HS-5 (cell line): ENCODE results near the gene DPF3.

ENCODE experiments used
- DNase-seq: peaks from one replicate; pipeline ENCODE4 v3.0.0-alpha.2; 2012; ENCODE audit warnings: low read depth

Gene DPF3

DNA sequence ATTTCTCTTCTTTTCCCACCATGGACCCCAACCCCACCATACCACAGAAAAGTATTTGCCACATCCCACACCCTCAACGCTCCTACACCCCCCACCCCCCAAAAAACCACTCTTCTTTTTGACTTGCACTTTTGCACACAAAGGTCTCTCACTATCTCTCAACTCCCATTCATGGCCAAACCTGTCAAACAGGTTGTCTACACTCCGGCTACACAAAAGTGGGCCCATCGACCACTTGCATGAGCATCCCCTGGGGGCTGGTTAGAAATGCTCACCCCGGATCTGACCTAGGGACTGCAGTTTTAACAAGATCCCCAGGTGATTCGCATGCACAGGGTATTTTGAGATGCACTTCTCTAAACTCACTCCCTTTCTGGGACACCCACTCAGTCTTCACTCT, 248.2 kb downstream of the DPF3 start:
- DNase-seq, result no peak

GRCh38 chr14:72644758-72645489, 249.0 kb downstream of the DPF3 start:
- no peak for DNase-seq

DNA sequence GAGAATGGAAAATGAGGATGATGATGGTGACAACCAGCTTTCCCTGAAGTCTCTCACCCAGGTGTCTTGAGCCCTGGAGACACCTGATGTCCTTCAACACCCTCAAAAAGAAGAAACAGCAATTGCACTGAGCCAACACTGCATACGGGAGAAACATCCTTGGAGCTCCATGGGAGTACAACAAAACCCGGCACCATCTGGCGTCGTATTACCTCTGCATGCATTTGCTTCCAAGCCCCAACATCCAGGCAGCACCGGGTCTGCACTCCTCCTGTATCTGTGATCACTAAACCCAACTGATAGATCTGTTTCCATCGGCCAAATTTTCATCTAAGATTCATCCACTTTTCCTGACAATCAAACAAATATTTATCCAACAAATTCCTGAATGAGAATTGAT, 249.9 kb downstream of the DPF3 start:
- DNase-seq, result no peak

GRCh38 chr14:72643317-72643801, 250.5 kb downstream of the DPF3 start:
- peak; percentile 93 for DNase-seq

- no peak for DNase-seq
These were observed 252.9 kb downstream of the DPF3 start for GRCh38 chr14:72640911-72641485.

- peak; percentile 95 for DNase-seq
These were observed 255.9 kb downstream of the DPF3 start for GRCh38 chr14:72638021-72638420.

DNA sequence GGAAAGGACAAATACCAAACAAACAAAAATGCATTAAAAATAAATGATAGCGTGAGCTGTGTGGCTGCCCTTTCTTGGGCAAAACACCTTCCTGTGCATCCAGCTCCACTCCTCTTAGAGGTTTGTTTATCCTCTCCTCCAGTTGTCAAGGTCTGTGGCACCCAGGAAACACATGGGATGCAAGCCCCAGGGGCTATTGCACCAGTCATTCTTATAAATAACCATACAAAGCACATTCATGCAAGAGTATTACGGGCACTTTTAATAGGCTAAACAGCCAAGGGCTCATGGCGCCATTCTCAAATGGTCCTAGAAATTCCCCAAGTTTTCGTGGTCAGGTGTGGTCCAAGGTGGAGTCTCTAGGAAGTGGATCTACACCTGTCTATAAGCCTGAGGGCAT, 257.0 kb downstream of the DPF3 start:
- no peak for DNase-seq

- DNase-seq, result peak; percentile 58
These were observed 257.8 kb downstream of the DPF3 start for GRCh38 chr14:72636094-72636493.

DNA sequence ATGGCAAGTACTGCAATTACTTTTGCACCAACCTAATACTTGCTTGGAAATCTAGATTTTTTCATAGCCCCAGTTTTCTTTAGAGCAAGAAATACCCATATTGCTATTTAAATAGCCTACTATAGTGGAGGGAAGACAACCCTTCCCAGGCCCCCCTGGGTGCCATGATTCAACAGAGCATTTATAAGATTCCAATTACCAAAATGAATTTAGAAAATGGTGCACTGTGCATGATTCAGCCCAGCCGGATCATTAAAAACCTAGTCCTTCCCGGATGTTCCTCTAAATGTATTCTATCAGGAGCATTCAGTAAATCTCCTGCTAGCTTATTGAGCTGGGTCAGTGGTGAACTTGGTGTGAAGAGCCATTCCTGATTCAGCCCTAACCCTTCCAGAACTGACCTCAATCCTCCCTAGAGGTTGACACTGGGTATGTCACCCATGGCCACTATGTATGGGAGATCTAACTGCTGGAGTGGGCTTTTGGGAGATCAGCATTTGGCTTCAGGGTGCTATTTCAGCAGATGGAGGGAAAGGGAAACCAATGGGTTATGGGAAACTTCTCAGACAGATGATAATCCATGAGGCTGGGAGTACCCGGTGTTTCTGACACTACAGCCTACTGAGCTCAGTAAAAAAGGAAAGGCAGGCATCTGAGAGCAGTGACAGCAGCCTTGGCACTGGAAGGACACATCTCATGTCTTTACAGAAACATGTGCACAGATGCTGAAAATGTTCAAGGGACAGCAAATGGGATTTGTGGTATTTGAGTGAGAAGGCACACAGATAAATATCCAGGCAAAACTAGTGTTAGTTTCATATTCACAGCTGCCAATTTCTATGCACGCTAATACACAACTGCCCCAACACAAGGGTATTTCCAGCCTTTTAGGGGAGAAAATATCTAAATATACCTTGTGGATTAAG, 258.9 kb downstream of the DPF3 start:
- DNase-seq, result no peak

DNA sequence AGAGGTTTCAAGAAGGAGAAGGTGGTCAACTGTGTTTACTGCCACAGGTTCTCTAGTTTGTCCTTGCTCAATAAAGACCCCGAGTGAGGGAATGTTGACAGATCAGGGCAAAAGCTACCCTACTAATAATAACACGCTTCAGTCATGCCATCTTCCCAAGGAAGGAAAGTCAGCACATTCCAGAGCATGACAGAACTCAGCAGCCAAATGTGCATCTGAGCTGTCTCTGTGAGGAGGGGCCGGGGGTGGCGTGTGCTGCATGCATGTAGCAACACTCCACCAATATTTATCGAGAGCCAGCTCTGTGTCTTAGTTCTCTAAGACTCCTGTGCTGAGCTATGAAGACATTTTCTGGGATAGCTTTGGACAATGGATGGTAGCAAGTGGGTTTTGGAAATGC, 260.4 kb downstream of the DPF3 start:
- DNase-seq, result no peak

- no peak for DNase-seq
These were observed 261.2 kb downstream of the DPF3 start for GRCh38 chr14:72632727-72633126.

- DNase-seq, result no peak
These were observed 262.5 kb downstream of the DPF3 start for GRCh38 chr14:72631401-72631800.

DNA sequence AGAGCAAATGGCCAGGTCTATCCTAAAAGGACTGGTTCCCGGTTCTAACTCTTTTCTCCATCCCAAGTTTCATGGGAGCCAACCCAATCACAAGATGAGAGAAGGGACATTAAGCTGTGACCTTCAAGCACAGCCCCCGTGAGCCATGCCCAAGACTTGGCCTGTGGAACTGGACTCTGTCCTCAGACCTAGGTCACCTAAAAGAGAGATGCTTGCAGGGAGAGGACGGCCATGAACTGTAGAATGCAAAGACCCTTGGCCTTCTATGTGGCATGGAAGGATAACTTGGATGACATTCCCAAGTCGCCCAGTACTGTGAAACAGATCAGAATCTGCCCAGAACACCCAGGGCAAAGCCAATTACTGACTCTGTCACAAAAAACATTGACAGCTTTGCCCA, 263.5 kb downstream of the DPF3 start:
- DNase-seq, result no peak

DNA sequence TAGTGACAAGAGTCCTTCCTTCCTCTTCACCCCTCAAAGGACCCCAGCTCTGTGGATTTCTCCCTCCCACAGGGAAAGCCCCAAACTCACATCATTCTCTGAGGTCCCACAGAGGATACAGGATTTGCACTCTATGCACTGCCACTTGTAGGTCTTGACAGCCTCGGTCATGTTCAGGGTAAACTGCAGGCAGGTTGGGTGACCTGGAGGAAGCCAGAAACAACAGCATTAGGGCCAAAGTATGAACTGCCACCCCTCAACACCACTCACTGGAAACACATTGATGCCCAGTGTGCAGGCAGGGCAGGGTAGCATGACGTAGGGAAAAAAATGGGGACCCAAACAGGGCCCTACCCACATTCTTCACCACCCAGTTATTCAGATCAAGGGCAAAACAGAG, 264.4 kb downstream of the DPF3 start:
- no peak for DNase-seq

DNA sequence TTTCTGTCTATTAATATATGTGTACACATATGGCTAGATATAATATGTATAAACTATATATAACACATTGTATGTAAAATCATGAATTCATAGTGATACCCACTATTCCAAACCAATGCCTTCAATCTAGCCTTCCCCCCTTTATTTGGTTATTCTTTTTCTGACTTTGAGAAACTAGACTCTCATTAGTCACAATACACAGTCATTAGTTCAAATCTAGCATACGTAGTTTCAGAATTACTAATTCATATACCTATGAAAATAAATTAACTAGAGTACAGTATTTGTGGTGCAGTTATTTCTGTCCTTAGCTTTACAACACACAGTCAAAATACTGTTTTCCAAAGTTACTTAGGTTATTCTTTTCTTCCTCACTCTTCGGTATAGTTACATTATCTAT, 268.2 kb downstream of the DPF3 start:
- no peak for DNase-seq

- no peak for DNase-seq
These were observed 272.4 kb downstream of the DPF3 start for GRCh38 chr14:72621387-72622065.

- DNase-seq, result no peak
These were observed 274.0 kb downstream of the DPF3 start for GRCh38 chr14:72619881-72620280.

DNA sequence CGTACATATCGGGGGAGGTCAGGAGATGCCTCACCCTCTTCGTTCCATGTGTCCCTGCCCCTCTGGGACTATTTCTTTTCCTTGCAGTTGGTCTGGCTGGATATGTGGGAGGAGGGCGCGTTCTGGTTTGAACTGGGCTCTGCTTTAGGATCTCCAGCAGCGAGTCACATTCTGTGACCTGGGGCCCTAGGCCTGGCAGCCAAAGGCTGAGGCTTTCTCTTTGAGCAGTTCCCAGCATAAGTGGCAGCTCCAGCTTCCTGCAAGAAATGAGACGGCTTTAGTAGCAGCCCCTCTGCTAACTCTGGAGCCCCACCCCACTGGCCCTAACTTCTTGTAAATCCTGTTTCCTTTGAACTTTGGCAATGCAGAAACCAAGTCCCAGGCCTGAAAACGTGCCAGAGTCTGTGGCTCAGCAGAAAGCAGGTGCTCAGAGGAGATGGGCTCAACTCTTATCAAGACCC, 274.8 kb downstream of the DPF3 start:
- no peak for DNase-seq

DNA sequence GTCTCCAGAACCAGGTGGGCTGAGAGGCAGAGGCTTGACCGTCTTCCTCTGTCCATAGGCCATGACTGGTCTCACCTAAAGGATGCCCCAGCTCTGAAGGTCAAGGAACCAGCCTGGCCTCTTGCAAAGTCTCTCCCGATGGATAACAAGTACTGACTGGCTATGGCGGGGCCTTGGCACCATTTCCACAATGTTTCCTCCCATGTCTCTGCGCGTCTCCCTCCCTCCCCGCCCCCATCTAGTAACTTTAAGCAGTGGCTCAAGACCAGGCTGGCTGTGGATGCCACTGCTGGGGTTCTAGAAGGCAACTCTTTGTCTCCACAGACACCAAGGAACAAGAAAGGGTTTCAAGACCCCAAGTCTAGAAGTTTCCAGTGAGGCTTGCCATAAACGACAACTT, 275.5 kb downstream of the DPF3 start:
- DNase-seq, result no peak

GRCh38 chr14:72617391-72618031, 276.4 kb downstream of the DPF3 start:
- no peak for DNase-seq

DNA sequence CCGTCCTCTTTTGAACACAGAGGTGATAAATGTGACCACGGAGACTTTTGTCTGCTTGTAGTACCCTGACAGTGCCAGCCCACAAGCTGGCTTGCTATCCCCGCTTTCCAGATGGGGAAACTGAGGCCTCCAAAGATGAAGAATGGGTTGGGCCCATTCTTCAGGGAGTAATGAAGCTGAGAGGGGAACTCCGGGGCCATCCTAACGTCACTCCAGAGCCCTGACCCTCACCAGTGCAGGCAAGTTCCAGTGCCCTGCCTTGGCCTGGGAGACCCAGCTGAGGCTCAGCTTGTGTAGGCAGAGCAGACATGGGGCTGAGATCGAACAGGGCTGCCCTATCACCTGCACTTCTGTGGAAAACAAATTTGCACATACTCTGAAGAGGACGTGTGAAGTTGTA, 277.1 kb downstream of the DPF3 start:
- DNase-seq, result no peak

DNA sequence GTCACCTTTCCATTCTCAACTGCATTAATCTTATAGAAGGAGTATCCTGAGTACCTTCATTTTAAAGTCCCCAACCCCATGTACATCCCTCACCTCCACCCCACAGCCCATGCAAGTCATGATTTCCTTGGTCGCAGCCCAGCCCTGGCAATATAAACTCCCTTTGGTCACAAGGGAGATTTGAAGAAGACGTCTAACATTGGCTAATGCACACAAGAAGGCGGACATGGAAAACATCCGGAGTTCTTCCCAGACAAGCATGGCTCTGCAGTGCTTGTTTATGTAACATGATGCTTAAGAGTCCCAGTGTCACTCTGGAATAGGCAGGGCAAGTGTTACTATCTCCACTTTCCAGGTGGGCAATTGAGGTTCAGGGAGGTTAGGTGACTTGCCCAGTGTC, 277.6 kb downstream of the DPF3 start:
- DNase-seq, result no peak
